Right cardiac atrium (tissue), 5 donors: ENCODE results near the gene LRFN4. TPM values are rescaled to one million over a fixed set of nuclear protein-coding genes. Genes with fewer than 3 reads are reported as not detected.
"Not testable (repeated sequence)": the region's sequence is repeated elsewhere in the genome, so short reads cannot be mapped to it uniquely, and the experiment has no call there.

Experiments
- ATAC-seq, 2 donors: fragments of 200-7000 bp; cut with Tn5 transposase; one replicate each; pipeline versions ENCODE4 v1.8.0 to v1.9.1; 2020; ENCODE audit warnings: moderate library complexity in 2 of 2, mild to moderate bottlenecking in 1 of 2
- DNase-seq, 3 donors: peaks; one replicate each; pipeline ENCODE4 v3.0.0-alpha.2; 2020
- H3K27ac ChIP-seq: one replicate; pipeline ENCODE4 v1.5.1; 2013; ENCODE audit warnings: mild to moderate bottlenecking, low read length, control low read depth, moderate library complexity
- H3K27me3 ChIP-seq: one replicate; pipeline ENCODE4 v1.6.1; 2013; ENCODE audit not compliant: control insufficient read depth, insufficient read depth
- H3K4me1 ChIP-seq: one replicate; pipeline ENCODE4 v1.6.1; 2013; ENCODE audit warnings: low read length; ENCODE audit not compliant: control insufficient read depth, insufficient read depth
- H3K4me3 ChIP-seq: one replicate; pipeline ENCODE4 v1.5.1; 2013; ENCODE audit warnings: low read length, control low read depth
- H3K9me3 ChIP-seq: one replicate; pipeline ENCODE4 v1.6.1; 2013; ENCODE audit warnings: low read length; ENCODE audit not compliant: control insufficient read depth
- WGBS: extraction: QIAGEN DNeasy Blood & Tissue Kit; methylation state at CpG from one replicate; pipeline ENCODE4 v1.1.7; 2013; 5-methylcytosine and 5-hydroxymethylcytosine counted together
- intact Hi-C, 4 donors: fragments of 100-400 bp; cut with DNase I; formaldehyde crosslinking; loops; one replicate each; pipeline versions ENCODE4 v1.11.0 to v1.14.0; 2022 to 2023
- long read RNA-seq, 4 donors: library from polyadenylated mRNA; unstranded; transcript quantifications; one replicate each; pipeline ENCODE4 v2.0.0, GENCODE V29; 2020 to 2021
- polyA plus RNA-seq: library from polyadenylated mRNA; stranded (reverse); fragments of 200-250 nt; gene quantifications from one replicate; pipeline ENCODE4 v1.2.3, GENCODE V29; 2013
- total RNA-seq, 4 donors: library from RNA; stranded (reverse); fragmentation: NEBNext Ultra II Directional; extraction: Animal tissue kit (Norgen Biotek cat#: 25700); gene quantifications; one replicate each; pipeline ENCODE4 v1.2.1, GENCODE V29; 2021
- donor health status: healthy with polysubstance abuse.
- donor health status: DM: no; HTN: yes; CAD: no.
- donor health status: DM: no; HTN: no; CAD: no.
- donor health status: DM: no; HTN: yes; CAD: no; lungs with severe emphysema.
- donor health status: DM: yes; HTN: yes; CAD: no.

Gene LRFN4
- 10 to 100 TPM; 10.8 to 14.6 (median 11.6) TPM for total RNA-seq
- 11.8 TPM for polyA plus RNA-seq
- long read RNA-seq, donor 1, transcript LRFN4-201 (2 exons, 2,431 nt): major isoform, 22 of 29 reads
- long read RNA-seq, donor 1, partial matches to known transcripts: 1 of 29 reads
- long read RNA-seq, donor 1, other reads (novel, unspliced or antisense): 6 of 29 reads
- long read RNA-seq, donor 2, transcript LRFN4-201 (2 exons, 2,431 nt): major isoform, 29 of 46 reads
- long read RNA-seq, donor 2, partial matches to known transcripts: 13 of 46 reads
- long read RNA-seq, donor 2, other reads (novel, unspliced or antisense): 4 of 46 reads
- long read RNA-seq, donor 3, transcript LRFN4-201 (2 exons, 2,431 nt): major isoform, 9 of 10 reads
- long read RNA-seq, donor 3, partial matches to known transcripts: 0 of 10 reads
- long read RNA-seq, donor 3, other reads (novel, unspliced or antisense): 1 of 10 reads
- long read RNA-seq, donor 4, transcript LRFN4-201 (2 exons, 2,431 nt): major isoform, 15 of 26 reads
- long read RNA-seq, donor 4, partial matches to known transcripts: 2 of 26 reads
- long read RNA-seq, donor 4, other reads (novel, unspliced or antisense): 9 of 26 reads

- H3K4me1 ChIP-seq: peaks cover 3% of the 10 kb centered on the region
- H3K9me3 ChIP-seq: no peaks in the 10 kb centered on the region
- under 1% methylated on average over 103 of the region's 103 CpGs for WGBS
- ATAC-seq (peak; percentile 12 to 16), DNase-seq (peak; percentile 59 to 84 (median 83))
- peak within 1 kb of the TSS; percentile 37 for H3K4me3 ChIP-seq
- peak within 1 kb of the TSS; percentile 91 for H3K27ac ChIP-seq
- no peaks in the 10 kb centered on the region for H3K27me3 ChIP-seq
- intact Hi-C loops: no loop called here
Observed at GRCh38 chr11:66856496-66857233, at the start of gene LRFN4. Gene LRFN4, plus strand, starts transcription at chr11:66857064. Its CDS starts 681 bp downstream, at chr11:66857745.

DNA sequence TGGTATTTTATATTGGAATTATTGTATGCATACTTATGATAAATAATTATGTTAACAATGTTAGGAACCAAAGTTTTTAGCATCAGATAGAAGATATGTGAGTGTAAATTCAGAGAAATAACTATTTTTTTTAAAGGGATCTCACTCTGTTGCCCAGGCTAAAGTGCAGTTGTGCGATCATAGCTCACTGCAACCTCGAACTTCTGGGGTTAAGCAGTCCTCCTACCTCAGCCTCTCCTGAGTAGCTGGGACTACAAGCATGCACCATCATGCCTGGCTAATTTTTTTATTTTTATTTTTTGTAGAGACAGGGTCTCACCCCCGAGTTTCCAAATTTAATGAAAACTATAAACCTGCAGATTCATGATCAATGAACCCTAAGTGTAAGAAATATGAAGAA, 47.3 kb upstream of the LRFN4 start:
- ATAC-seq (no peak), DNase-seq (no peak)
- 95% methylated on average over 3 of the region's 3 CpGs for WGBS
- Histone ChIP-seq H3K4me3 (no peak overlapping the region), H3K27me3 (no peaks in the 10 kb centered on the region), H3K27ac (no peak overlapping the region), H3K9me3 (no peaks in the 10 kb centered on the region), H3K4me1 (no peaks in the 10 kb centered on the region)
- intact Hi-C loops: no loop called here

GRCh38 chr11:66810576-66811185, 46.2 kb upstream of the LRFN4 start:
- Histone ChIP-seq H3K27me3 (no peaks in the 10 kb centered on the region), H3K9me3 (no peaks in the 10 kb centered on the region), H3K4me3 (no peak overlapping the region), H3K27ac (no peak overlapping the region), H3K4me1 (no peaks in the 10 kb centered on the region)
- ATAC-seq (no peak), DNase-seq (no peak)
- WGBS: 94% methylated on average over 1 of the region's 1 CpG
- intact Hi-C loops: no loop called here

- WGBS: 94% methylated on average over 5 of the region's 5 CpGs
- Histone ChIP-seq H3K4me3 (no peak overlapping the region), H3K27me3 (no peaks in the 10 kb centered on the region), H3K4me1 (no peaks in the 10 kb centered on the region), H3K9me3 (no peaks in the 10 kb centered on the region), H3K27ac (no peak overlapping the region)
- ATAC-seq (no peak), DNase-seq (no peak)
- intact Hi-C loops: no loop called here
Observed at GRCh38 chr11:66814678-66815077, 42.2 kb upstream of the LRFN4 start.

GRCh38 chr11:66815646-66816045, 41.2 kb upstream of the LRFN4 start:
- Histone ChIP-seq H3K27me3 (no peaks in the 10 kb centered on the region), H3K27ac (no peak overlapping the region), H3K4me1 (no peaks in the 10 kb centered on the region), H3K4me3 (no peak overlapping the region), H3K9me3 (no peaks in the 10 kb centered on the region)
- WGBS: 23% methylated on average over 1 of the region's 1 CpG
- DNase-seq: no peak
- intact Hi-C loops: no loop called here
- no peak for ATAC-seq

DNA sequence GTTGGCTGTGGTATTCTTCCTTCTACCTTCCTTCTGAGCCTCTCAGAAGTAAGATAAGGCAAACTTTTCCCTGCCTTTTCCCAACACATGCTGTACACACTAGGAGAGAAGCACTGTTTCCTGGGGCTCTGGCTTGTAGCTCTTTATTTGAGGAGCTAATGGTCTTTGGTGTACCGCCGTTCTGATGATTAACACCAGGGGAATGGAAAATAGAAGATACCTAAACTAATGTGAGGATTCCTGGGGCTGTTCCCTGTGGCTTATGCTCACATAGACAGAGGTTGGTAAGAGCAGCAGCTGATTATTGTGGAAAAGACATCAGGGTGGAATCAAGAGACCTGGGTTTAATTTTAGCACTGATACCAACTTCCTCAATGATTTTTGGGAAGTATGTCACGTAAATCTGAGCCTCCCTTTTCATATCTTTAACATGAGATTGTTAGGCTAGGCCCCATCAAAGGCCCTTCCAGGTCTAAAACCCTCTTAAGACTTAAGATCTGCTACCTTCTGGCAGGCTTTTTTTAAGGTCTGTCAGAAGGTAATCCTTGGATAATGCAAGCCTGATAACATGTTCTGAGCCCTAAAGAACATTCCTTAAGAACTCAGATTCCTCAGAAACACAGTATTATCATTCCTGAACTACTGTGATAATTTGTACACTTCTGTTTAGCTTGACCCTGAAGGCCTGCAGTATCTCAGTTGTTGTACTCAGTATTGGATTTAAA, 38.5 kb upstream of the LRFN4 start:
- intact Hi-C loops: no loop called here
- Histone ChIP-seq H3K27ac (no peak overlapping the region), H3K4me3 (no peak overlapping the region), H3K9me3 (no peaks in the 10 kb centered on the region), H3K4me1 (no peaks in the 10 kb centered on the region), H3K27me3 (no peaks in the 10 kb centered on the region)
- DNase-seq (no peak), ATAC-seq (no peak)
- WGBS: 80% methylated on average over 3 of the region's 3 CpGs

DNA sequence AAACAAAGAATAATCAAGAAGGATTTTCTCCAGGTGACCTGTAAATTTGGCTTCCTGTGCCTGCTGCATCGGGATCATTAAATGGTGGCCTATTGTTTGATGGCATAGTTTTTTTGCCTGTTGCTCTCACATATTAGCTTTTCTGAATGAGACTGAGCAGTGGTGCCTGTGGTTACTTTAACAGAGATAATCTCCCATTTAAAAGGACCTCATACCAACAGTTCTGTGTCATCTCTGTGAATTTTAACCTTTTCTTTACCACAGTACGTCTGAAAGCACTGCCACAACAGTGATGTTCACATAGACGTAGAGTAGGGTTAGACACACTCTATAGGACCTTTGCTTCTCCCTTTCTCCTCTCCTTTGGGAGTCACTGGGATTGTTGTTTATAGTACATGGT, 36.5 kb upstream of the LRFN4 start:
- Histone ChIP-seq H3K9me3 (no peaks in the 10 kb centered on the region), H3K4me1 (no peaks in the 10 kb centered on the region), H3K4me3 (no peak overlapping the region), H3K27ac (no peak overlapping the region), H3K27me3 (no peaks in the 10 kb centered on the region)
- intact Hi-C loops: no loop called here
- WGBS: 76% methylated on average over 3 of the region's 3 CpGs
- ATAC-seq (no peak), DNase-seq (no peak)

DNA sequence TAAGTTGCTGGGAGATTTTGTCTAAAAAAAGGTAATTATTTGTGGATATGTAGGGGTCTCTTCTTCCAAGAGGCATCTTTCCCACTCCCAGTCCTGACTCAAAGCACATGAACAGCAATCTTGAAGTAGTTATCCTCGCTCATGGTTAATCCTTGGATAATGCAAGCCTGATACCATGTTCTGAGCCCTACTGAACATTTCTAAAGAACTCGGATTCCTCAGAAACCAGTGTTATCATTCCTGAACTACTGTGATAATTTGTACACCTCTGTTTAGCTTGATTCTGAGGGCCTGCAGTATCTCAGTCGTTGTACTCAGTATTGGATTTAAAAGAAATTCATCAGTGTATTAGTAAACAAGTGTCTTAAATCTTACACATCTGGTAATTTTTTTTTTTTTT, 36.0 kb upstream of the LRFN4 start:
- ATAC-seq: no peak
- H3K27me3 ChIP-seq: no peaks in the 10 kb centered on the region
- no peak for DNase-seq
- no peaks in the 10 kb centered on the region for H3K4me1 ChIP-seq
- no peaks in the 10 kb centered on the region for H3K9me3 ChIP-seq
- whole genome bisulfite sequencing: 76% methylated on average over 3 of the region's 3 CpGs
- intact Hi-C loops: no loop called here
- H3K27ac ChIP-seq: no peak overlapping the region
- no peak overlapping the region for H3K4me3 ChIP-seq

DNA sequence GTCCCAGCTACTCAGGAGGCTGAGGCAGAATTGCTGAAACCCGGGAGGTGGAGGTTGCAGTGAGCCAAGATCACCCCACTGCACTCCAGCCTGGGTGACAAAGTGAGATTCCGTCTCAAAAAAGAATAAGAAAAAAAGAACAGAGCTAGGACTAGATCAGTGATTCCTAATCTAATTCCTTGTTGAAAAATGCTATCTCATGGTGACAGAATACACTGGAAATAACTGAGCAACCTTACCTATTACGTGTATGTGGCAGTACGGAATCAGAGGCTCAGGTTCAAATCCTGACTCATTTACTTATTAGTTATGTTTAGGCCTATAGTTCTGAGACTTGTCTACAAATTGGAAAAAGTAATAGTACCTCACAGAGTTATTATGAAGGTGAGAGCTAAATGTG, 33.2 kb upstream of the LRFN4 start:
- no peaks in the 10 kb centered on the region for H3K4me1 ChIP-seq
- intact Hi-C loops: no loop called here
- WGBS: 97% methylated on average over 4 of the region's 4 CpGs
- H3K27me3 ChIP-seq: no peaks in the 10 kb centered on the region
- no peak for DNase-seq
- no peak for ATAC-seq
- no peak overlapping the region for H3K27ac ChIP-seq
- H3K4me3 ChIP-seq: no peak overlapping the region
- no peaks in the 10 kb centered on the region for H3K9me3 ChIP-seq

- ATAC-seq, H3K4me3 ChIP-seq: not testable (repeated sequence)
- 98% methylated on average over 3 of the region's 4 CpGs for WGBS
Observed at GRCh38 chr11:66824573-66824972, 32.3 kb upstream of the LRFN4 start.

More at GRCh38 chr11:66824573-66824972, 32.3 kb upstream of the LRFN4 start:
- DNase-seq, intact Hi-C loops, H3K4me1 ChIP-seq, H3K27ac ChIP-seq, H3K9me3 ChIP-seq, H3K27me3 ChIP-seq: not testable (repeated sequence)
